M059J (cell line): ENCODE results near the gene TCP11L2. TPM values are rescaled to one million over a fixed set of nuclear protein-coding genes. Genes with fewer than 3 reads are reported as not detected.
"Not testable (repeated sequence)": the region's sequence is repeated elsewhere in the genome, so short reads cannot be mapped to it uniquely, and the experiment has no call there.

Experiments
- DNase-seq: peaks from one replicate; pipeline ENCODE4 v3.0.0-alpha.2; 2012; ENCODE audit warnings: low read depth
- total RNA-seq: library from RNA; depleted of rRNA; stranded (reverse); fragments of >200 nt; shearing (Covaris generic); gene quantifications from 2 replicates; pipeline ENCODE4 v1.2.3, GENCODE V29; 2014

TCP11L2 gene
- total RNA-seq, 1 experiment from 2014 or later: 15.8 TPM

DNA sequence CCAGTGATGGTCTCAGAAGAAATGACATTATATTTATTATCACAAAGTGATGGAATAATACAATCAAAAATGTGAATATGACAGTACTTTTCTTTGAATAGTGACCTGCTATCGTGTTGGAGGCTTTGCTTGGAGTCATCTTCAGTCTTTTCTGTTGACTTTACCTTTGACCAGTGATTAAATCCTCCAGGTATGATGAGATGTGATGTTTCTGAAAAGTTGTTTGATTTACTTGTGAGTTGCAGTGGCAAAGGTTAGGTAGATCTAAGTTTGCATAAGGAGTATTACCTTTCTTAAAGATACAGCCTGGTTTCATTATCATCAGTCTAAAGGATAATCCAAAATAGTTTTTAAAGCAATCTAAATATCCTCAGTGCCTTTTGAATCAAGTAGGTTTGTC lies 4.6 kb downstream of the TCP11L2 start:
- DNase-seq: no peak

DNA sequence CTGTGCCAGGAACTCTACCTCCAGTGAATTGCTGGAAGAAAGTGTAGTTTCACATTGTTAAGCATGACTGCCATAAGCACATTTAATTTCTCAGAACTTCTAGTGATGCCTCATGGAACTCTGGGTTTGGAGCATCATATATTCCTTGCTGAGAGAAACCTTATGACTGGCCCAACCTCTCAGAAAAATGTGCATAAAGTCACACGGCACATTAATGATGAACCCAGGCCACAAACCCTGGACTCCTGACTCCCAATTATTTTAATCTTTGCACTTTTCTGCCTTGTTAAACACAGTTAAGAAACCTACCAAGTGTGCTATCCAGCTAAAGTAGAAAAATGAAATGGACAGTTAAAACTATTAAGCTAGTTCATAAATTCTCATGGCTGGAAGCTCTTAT lies 5.6 kb downstream of the TCP11L2 start:
- DNase-seq: no peak

DNA sequence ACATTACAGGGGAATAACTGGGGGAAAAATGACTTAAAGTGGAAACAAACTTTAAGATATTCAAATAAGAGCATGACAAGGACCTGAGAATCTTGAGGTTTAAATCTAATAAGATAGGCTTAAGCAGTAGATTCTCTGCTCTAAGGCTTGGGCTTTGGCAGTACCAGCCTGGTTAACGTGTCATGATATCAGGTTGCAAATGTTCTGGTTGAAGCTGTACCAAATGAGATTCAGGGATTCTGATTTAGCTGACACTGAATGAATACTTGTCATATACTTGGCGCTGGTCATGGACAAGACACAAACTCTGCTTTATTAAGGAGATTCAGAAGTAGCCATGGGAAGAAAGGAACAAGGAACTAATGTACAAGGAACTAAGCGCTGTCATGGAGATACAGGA lies 6.1 kb downstream of the TCP11L2 start:
- no peak for DNase-seq

DNA sequence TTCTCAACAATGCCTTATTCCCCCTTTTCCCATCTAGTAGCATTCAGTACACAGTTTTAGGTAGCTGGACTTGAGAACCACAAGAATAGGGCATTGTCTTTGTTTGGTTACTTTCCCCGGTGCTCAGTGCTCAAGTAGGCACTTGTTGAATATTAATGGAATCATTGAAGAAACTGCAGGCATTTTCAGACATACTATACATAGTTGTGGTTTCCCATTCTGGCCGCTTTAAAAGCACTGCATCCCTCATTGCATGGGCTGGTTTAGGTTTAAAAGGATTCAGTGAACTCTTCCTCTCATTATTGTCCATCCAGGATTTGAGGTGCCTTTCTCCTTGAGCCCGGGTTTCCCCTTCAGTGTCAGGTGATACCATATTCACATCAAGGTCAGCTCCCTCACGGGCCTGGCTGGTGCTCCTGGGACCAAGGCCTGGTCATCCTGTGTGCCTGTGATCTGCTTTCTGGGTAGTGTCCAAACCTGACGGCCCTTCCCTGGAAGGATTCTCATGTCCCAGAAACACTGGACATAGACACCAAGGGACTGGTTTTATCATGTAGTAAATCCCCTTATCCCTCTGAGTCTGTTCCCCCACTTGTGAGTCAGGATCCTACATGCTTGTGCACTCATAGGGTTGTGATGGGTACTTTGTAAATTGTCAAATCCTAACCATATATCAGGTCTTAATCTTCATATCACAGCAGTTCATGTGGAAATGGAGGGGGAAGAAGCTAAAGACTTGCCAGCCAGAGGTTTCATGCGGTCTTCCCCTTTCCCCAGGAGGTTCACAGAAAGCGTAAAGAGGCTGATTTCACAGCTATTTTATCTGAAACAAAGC lies 7.4 kb downstream of the TCP11L2 start:
- DNase-seq: peak; percentile 67

DNA sequence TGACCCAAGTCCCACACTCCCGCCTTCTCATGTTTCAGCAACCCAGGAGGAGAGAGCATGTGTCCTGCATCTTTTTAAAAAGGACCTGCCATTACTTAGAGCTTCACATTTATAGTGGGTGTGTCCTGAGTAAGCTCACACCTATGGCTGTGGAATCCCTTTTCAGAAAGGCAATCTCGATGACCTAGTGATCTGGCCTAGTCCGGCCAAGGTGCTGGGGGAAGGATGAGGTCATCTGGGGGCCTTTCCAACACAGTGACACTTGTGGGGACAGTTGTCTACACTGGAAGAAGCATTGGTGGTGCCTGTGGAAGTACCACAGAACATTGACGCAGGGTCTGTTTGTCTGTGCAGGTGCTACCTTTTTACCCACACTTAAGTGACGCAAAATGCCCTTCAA lies 8.2 kb downstream of the TCP11L2 start:
- no peak for DNase-seq

- DNase-seq: no peak
These were observed 8.6 kb downstream of the TCP11L2 start for GRCh38 chr12:106311139-106311538.

DNA sequence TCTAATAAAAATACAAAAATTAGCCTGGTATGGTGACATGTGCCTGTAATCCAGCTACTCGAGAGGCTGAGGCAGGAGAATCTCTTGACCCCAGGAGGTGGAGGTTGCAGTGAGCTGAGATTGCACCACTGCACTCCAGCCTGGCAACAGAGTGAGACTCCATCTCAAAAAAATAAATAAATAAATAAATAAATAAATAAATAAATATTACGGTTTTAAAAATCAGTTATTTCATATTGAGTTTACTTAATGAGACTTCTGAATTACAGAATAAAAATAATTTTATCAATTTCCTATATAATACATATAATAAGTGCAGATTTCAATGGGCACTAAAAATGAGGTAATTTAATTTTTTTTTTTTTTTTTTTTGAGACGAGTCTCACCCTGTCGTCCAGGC lies 10.9 kb downstream of the TCP11L2 start:
- DNase-seq: not testable (repeated sequence)

DNA sequence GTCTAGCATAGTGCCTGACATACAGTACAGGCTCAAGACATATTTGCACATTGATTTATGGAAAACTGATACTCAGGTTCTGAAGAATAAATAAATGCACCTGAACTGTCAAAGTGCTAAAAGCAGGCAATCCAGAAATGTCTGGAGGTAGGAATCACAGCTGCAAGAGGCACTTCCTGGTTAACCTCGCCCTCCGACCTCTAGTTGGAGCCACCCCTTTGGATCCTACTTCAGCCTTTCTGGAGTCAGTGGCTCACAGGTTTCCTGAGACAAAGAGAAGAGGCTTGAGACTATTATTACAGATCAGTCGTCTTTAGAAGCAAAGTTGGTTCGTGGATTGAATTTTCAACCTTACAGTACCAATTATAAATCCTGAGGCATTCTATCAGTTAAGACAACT lies 13.0 kb downstream of the TCP11L2 start:
- DNase-seq: no peak

DNA sequence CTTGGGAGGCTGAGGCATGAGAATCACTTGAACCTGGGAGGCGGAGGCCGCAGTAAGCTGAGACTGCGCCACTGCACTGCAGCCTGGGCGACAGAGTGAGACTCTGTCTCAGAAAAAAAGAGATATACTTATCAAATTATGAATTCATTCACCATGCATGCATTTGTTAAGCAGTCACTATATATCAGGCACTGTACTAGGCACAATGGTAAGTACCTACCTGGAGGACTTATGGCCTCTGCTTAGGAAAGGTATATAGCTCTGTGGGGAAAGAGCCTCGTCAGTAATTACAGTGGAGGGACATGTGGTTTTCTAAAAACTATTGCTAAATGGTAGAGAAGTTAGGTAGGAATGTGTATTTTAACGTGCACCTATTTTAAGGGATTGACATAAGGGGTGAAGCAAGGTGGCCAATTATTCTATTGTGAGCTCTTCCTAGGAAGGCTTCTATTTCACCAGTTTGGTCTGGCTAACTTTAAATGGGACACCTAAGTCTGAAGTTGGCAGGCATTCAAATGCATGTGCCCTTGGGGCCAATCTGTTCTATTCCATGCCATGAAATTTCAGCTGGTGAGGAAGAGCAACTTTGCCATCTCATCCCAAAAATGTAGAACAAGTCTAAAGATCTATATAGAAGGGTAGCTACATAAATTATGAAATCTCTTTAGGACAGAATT lies 15.0 kb downstream of the TCP11L2 start:
- DNase-seq: peak; percentile 34

- DNase-seq: no peak
These were observed 18.8 kb downstream of the TCP11L2 start for GRCh38 chr12:106321139-106321850.

- no peak for DNase-seq
These were observed 21.0 kb downstream of the TCP11L2 start for GRCh38 chr12:106323537-106323936.

GRCh38 chr12:106327309-106327869 lies 24.9 kb downstream of the TCP11L2 start:
- no peak for DNase-seq

DNA sequence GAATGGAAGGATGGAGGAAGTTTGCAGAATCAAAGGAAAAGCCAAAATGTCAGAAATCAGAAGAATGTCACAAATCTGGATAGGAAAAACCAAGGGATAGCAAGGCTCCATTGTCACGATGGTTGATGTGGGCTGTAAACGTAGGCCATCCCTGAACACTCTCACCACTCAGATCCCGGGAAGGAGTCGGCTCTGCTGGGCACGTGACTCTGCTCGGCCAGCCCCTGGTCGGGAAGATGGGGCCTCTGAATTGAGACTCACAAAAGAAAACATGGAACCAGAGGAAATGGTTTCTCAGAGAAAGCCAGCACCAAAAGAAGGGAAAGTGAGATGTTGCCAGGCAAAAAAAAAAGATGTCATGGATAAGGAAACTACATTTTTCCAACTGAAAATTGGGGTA lies 26.2 kb downstream of the TCP11L2 start:
- no peak for DNase-seq

- DNase-seq: no peak
These were observed 26.9 kb downstream of the TCP11L2 start for GRCh38 chr12:106329231-106329982.

DNA sequence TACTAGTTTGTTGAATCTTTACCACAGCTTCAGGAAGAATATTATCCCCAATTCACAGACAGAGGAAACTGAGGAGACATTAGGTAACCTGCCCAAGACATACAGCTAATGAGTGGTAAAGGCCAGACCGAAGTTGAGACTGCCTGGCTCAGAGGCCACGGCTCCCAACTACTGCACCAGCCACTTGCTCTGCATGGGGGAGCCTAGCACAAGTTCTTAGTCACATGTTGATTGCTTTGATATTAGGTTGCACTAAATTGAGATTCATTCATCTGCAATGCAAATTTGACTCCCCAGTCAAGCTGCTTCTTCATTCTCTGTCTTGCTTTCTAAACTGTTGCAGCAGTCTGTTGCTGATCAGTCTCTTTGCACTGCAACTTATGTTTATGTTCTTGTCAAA lies 29.1 kb downstream of the TCP11L2 start:
- DNase-seq: no peak

GRCh38 chr12:106332536-106332935 lies 30.0 kb downstream of the TCP11L2 start:
- no peak for DNase-seq

DNA sequence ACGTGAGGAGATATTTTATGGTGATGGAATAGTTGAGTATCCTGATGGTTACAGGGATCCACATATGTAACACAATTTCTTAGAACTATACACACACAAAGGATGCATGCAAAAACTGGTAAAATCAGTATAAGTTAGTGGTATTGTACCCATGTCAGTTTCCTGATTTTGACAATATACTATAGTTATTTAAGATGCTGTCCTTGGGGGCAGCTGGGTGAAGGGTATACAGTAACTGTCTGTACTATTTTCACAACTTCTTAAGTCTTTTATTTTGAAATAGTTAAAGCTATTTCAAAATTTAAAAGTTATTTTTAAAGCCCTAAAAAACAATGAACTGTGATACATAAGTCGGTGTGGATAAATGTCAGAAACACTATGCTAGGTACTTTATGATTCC lies 30.5 kb downstream of the TCP11L2 start:
- no peak for DNase-seq

GRCh38 chr12:106333756-106334155 lies 31.2 kb downstream of the TCP11L2 start:
- no peak for DNase-seq

DNA sequence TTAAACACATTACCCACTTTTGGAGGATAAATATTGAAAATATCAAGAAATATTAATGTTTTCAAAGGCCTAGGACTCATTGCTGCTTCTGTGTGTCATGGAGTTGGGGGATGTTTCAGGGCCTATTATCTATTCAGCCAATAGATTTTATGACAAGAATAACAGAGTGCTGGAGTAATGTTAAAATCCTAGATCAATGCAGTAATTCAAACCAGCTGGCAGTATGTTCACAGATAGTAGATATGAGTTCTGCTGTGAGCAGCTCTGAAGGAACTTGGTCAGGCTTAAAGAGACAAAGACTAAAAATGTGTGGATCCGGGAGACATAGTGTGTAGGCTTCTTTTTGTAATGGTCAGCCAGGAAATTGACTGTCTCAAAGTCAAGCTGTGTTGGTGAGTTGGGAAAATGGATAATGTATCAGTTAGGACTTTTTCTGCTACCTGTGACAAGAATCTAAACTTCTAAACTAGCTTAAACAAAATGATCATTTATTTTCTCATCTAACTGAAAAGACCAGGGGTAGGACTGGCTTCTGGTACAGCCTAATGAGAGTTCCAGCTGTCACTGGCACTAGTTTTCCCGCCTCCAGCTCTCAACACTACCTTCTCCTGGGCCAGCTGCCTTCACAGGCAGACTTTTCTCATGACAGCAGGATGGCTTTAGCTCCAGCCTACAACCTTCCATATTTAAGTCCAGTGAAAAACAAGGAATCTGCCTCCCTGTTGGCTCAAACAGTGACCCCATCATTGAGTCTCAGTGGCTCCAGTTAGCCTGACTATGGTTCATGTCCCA lies 38.7 kb downstream of the TCP11L2 start:
- DNase-seq: no peak

GRCh38 chr12:106342397-106343213 lies 40.1 kb downstream of the TCP11L2 start:
- DNase-seq: peak; percentile 81
